HepG2 (cell line): ENCODE results near the gene ARIH2. TPM values are rescaled to one million over a fixed set of nuclear protein-coding genes. Genes with fewer than 3 reads are reported as not detected.

Experiments
- IRF1 ChIP-seq: sonication (generic); formaldehyde crosslinking; IDR thresholded peaks from 2 replicates; pipeline ENCODE4 v1.4.0; 2020; ENCODE audit warnings: low read depth, mild to moderate bottlenecking, missing genetic modification reagents
- LRRFIP1 ChIP-seq: sonication (generic); formaldehyde crosslinking; conservative IDR thresholded peaks from 2 replicates; pipeline ENCODE4 v1.4.0; 2020; ENCODE audit warnings: missing genetic modification reagents
- SATB2 ChIP-seq: sonication (generic); formaldehyde crosslinking; IDR thresholded peaks from 2 replicates; pipeline ENCODE4 v1.5.0; 2020; ENCODE audit warnings: missing genetic modification reagents
- TSC22D2 ChIP-seq: sonication (generic); formaldehyde crosslinking; IDR thresholded peaks from 2 replicates; pipeline ENCODE4 v1.5.1; 2020; ENCODE audit warnings: missing genetic modification reagents, mild to moderate bottlenecking, borderline replicate concordance
- ZNF160 ChIP-seq: sonication (generic); formaldehyde crosslinking; IDR thresholded peaks from 2 replicates; pipeline ENCODE4 v1.8.0; 2022; ENCODE audit warnings: mild to moderate bottlenecking, inconsistent platforms, missing genetic modification reagents
- ZNF382 ChIP-seq: sonication (generic); formaldehyde crosslinking; IDR thresholded peaks from 2 replicates; pipeline ENCODE4 v1.5.0; 2020; ENCODE audit warnings: missing genetic modification reagents, mild to moderate bottlenecking, borderline replicate concordance
- ZNF761 ChIP-seq: sonication (generic); formaldehyde crosslinking; conservative IDR thresholded peaks from 2 replicates; pipeline ENCODE4 v1.4.0; 2020; ENCODE audit warnings: mild to moderate bottlenecking, missing genetic modification reagents
- polyA plus RNA-seq, 8 experiments: library from polyadenylated mRNA; depleted of rRNA in 3 of 8; stranded (reverse) in 7 of 8; unstranded in 1 of 8; fragments of >200 nt; fragmentation: Illumina TruSeq in 4 of 8; extraction: Trizol in 4 of 8; gene quantifications; 2 replicates each; pipeline versions ENCODE4 v1.2.1 to v1.2.3, GENCODE V29; 2011 to 2016; ENCODE audit warnings: low read depth in 4 of 8, missing spikeins in 1 of 8, mixed read lengths in 1 of 8; ENCODE audit not compliant: insufficient read depth in 1 of 8
- total RNA-seq, 5 experiments: library from RNA; depleted of rRNA; stranded (reverse); fragments of >200 nt; fragmentation: Illumina TruSeq; extraction: Trizol; gene quantifications; 2 replicates each; pipeline ENCODE4 v1.2.3, GENCODE V29; 2016; ENCODE audit warnings: low read depth in 1 of 5
- TF ChIP-seq, protein P1 (sequence below), 2 experiments: fragments of 450-650 bp in 1 of 2; sonication (generic) in 1 of 2; formaldehyde crosslinking in 1 of 2; IDR thresholded peaks; 2 replicates each; pipeline versions ENCODE4 v1.6.1 to v1.8.0; 2016 to 2022; ENCODE audit warnings: antibody characterized with exemption in 1 of 2, mild to moderate bottlenecking in 1 of 2, missing genetic modification reagents in 1 of 2
- TF ChIP-seq, protein P2 (sequence below): sonication (generic); formaldehyde crosslinking; IDR thresholded peaks from 2 replicates; pipeline ENCODE4 v1.4.0; 2020; ENCODE audit warnings: missing genetic modification reagents
- TF ChIP-seq, protein P3 (sequence below): sonication (generic); formaldehyde crosslinking; IDR thresholded peaks from 2 replicates; pipeline ENCODE4 v1.8.0; 2022; ENCODE audit warnings: mild to moderate bottlenecking, missing genetic modification reagents

Gene ARIH2
- total and polyA plus RNA-seq, 2 of the 13 experiments (the other 11 are each of a cell fraction or from before 2014, with no cell fraction given): 64.8 to 83.3 TPM

DNA sequence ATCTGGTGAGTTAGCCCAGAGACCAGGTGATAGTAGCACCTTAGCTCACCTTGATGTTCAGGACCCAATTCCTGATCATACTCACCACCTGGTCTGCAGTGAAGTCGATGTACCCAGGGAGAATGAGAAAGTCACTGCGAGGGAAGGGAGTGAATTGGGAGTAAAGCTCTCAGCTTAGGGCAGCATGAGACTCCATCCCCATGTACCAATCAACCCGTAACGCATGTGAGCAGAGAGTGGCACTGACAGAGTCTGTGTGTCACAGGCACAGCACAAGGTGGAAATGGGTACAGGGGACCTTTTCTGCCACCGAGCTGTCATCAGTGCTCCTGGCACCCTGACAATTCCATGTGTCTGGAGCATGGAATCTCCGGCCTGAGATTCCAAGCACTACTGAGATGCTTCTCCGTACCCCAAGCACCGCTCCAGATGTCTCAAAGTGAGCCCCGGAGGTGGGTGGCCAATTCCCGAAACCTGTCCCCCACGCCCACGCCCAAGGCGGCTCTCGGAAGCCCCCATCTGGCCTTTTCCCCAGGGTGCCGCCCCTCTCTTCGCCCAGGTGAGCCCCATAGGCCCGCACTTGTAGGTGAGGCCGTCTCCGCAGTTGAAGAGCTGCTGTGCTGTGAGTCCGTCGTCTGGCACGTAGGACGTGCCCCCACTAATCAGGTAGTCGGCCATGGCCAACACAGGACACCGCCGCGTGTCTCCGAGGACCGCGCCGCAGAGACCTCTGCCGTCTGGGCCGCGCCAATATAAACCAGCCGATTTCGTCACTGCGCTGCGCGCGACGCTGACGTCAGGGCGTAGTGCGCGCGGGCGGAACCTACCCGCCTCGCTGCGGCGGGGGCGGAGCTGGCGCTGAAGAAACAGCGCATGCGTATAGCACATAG is 110.3 kb downstream of the ARIH2 start, which contains the start of gene IMPDH2 (continued):
- TF ChIP-seq ZNF382 (CRISPR knock-in tag) (no peak), LRRFIP1 (CRISPR knock-in tag) (0 out of 2 replicates have a peak, but pooled peaks have one; percentile 64), TSC22D2 (CRISPR knock-in tag) (peak; percentile 98; the same call in 1 of the 2 replicates), IRF1 (CRISPR knock-in tag) (0 out of 2 replicates have a peak, but pooled peaks have one; percentile 1), ZNF761 (peak; percentile 93; the same call in 1 of the 2 replicates), SATB2 (0 out of 2 replicates have a peak, but pooled peaks have one; percentile 63), ZNF160 (CRISPR knock-in tag) (peak; percentile 76; the same call in 1 of the 2 replicates)
- TF ChIP-seq, protein P1, sequence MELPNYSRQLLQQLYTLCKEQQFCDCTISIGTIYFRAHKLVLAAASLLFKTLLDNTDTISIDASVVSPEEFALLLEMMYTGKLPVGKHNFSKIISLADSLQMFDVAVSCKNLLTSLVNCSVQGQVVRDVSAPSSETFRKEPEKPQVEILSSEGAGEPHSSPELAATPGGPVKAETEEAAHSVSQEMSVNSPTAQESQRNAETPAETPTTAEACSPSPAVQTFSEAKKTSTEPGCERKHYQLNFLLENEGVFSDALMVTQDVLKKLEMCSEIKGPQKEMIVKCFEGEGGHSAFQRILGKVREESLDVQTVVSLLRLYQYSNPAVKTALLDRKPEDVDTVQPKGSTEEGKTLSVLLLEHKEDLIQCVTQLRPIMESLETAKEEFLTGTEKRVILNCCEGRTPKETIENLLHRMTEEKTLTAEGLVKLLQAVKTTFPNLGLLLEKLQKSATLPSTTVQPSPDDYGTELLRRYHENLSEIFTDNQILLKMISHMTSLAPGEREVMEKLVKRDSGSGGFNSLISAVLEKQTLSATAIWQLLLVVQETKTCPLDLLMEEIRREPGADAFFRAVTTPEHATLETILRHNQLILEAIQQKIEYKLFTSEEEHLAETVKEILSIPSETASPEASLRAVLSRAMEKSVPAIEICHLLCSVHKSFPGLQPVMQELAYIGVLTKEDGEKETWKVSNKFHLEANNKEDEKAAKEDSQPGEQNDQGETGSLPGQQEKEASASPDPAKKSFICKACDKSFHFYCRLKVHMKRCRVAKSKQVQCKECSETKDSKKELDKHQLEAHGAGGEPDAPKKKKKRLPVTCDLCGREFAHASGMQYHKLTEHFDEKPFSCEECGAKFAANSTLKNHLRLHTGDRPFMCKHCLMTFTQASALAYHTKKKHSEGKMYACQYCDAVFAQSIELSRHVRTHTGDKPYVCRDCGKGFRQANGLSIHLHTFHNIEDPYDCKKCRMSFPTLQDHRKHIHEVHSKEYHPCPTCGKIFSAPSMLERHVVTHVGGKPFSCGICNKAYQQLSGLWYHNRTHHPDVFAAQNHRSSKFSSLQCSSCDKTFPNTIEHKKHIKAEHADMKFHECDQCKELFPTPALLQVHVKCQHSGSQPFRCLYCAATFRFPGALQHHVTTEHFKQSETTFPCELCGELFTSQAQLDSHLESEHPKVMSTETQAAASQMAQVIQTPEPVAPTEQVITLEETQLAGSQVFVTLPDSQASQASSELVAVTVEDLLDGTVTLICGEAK (IDR thresholded peaks at IDR 0.05): no peak
- TF ChIP-seq, protein P1 (CRISPR knock-in tag; IDR thresholded peaks at IDR 0.05): peak; percentile 93
- TF ChIP-seq, protein P2, sequence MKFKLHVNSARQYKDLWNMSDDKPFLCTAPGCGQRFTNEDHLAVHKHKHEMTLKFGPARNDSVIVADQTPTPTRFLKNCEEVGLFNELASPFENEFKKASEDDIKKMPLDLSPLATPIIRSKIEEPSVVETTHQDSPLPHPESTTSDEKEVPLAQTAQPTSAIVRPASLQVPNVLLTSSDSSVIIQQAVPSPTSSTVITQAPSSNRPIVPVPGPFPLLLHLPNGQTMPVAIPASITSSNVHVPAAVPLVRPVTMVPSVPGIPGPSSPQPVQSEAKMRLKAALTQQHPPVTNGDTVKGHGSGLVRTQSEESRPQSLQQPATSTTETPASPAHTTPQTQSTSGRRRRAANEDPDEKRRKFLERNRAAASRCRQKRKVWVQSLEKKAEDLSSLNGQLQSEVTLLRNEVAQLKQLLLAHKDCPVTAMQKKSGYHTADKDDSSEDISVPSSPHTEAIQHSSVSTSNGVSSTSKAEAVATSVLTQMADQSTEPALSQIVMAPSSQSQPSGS (CRISPR knock-in tag): peak; percentile 98
- TF ChIP-seq, protein P3, sequence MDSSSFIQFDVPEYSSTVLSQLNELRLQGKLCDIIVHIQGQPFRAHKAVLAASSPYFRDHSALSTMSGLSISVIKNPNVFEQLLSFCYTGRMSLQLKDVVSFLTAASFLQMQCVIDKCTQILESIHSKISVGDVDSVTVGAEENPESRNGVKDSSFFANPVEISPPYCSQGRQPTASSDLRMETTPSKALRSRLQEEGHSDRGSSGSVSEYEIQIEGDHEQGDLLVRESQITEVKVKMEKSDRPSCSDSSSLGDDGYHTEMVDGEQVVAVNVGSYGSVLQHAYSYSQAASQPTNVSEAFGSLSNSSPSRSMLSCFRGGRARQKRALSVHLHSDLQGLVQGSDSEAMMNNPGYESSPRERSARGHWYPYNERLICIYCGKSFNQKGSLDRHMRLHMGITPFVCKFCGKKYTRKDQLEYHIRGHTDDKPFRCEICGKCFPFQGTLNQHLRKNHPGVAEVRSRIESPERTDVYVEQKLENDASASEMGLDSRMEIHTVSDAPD (CRISPR knock-in tag): peak; percentile 42; the same call in 1 of the 2 replicates
